ENCODE data around the gene RBBP4. TPM values are rescaled to one million over a fixed set of nuclear protein-coding genes. Genes with fewer than 3 reads are reported as not detected.

RBBP4 gene
- polyA plus RNA-seq, 1 donor from 2014 or later = 270 TPM

DNA sequence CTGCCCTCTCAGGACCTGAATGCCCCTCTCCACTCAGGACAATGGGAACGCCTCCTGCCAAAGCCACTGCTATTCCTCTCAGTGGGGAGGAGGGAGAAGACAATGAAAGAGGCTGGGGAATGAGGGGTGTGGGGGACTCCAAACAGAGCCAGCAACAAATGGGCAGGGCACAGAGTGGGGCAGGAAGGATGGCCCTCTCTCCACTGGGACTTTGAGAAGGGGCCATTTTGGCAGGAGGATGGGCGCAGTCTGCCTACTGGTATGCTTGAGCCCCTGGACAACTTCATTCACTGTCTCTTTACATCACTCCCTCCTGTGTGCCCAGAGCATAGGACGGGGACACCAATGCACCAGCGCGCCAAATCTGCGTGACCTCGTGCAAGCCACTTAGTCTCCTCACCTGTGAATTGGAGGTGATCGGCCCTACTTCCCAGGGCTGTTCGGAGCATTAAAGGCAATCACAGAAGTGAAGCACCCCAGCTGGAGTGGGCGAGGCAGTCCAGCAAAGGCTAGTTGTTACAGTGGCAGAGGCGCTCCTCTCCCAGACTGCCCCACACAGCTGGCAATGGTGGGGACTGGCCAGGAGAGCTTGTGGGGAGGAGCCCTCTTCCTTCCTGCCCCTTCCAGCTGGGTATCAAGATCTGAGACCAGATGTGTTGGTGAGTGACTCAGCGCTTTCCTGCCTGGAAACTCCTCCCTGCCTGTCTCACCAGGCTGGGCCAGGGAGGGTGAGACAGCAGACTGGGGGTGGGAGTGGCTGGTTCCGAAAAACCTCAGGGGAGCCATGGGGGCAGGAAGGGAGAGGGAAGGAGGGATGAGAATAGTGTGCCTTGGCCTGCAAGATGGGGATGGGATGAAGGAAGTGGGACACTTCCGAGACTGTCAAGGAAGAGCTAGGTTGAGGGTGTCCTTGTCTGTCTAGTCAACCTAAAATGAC lies 73.9 kb downstream of the RBBP4 start:
- TF ChIP-seq POLR2AphosphoS5 (IDR thresholded peaks at IDR 0.05) (no peak), TAF1 (IDR thresholded peaks at IDR 0.05; ENCODE audit: low read depth) (no peak), EP300 (conservative IDR thresholded peaks at IDR 0.05; ENCODE audit: poor library complexity, severe bottlenecking) (no peak), RAD21 (conservative IDR thresholded peaks at IDR 0.05) (no peak)
- TF ChIP-seq, protein P1, sequence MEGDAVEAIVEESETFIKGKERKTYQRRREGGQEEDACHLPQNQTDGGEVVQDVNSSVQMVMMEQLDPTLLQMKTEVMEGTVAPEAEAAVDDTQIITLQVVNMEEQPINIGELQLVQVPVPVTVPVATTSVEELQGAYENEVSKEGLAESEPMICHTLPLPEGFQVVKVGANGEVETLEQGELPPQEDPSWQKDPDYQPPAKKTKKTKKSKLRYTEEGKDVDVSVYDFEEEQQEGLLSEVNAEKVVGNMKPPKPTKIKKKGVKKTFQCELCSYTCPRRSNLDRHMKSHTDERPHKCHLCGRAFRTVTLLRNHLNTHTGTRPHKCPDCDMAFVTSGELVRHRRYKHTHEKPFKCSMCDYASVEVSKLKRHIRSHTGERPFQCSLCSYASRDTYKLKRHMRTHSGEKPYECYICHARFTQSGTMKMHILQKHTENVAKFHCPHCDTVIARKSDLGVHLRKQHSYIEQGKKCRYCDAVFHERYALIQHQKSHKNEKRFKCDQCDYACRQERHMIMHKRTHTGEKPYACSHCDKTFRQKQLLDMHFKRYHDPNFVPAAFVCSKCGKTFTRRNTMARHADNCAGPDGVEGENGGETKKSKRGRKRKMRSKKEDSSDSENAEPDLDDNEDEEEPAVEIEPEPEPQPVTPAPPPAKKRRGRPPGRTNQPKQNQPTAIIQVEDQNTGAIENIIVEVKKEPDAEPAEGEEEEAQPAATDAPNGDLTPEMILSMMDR (IDR thresholded peaks at IDR 0.05; ENCODE audit: poor library complexity, severe bottlenecking) = no peak
- H3K27ac ChIP-seq (ENCODE audit: low read length) = no peak overlapping the region
- H3F3A ChIP-seq (ENCODE audit: insufficient read depth, low read length, poor library complexity, severe bottlenecking) = no peaks in the 10 kb centered on the region
- H3K9me2 ChIP-seq (ENCODE audit: insufficient read depth, low read length) = no peaks in the 10 kb centered on the region
- H3K4me3 ChIP-seq (ENCODE audit: low read length) = no peak overlapping the region
- H3K4me2 ChIP-seq (ENCODE audit: low read length) = no peak overlapping the region
- no peaks in the 10 kb centered on the region for H3K27me3 ChIP-seq (ENCODE audit: insufficient read depth, low read depth, low read length)
- H2AFZ ChIP-seq (ENCODE audit: low read depth, low read length) = no peak overlapping the region
- H3K9me3 ChIP-seq (ENCODE audit: low read length) = no peaks in the 10 kb centered on the region
- H3K36me3 ChIP-seq (ENCODE audit: insufficient read depth, low read length) = no peaks in the 10 kb centered on the region
- no peaks in the 10 kb centered on the region for H4K20me1 ChIP-seq (ENCODE audit: insufficient read depth)
- H3K9ac ChIP-seq (ENCODE audit: low read length) = no peak overlapping the region
- H3K79me2 ChIP-seq (replicated peaks; ENCODE audit: insufficient read depth, low read length) = no peaks in the 10 kb centered on the region

DNA sequence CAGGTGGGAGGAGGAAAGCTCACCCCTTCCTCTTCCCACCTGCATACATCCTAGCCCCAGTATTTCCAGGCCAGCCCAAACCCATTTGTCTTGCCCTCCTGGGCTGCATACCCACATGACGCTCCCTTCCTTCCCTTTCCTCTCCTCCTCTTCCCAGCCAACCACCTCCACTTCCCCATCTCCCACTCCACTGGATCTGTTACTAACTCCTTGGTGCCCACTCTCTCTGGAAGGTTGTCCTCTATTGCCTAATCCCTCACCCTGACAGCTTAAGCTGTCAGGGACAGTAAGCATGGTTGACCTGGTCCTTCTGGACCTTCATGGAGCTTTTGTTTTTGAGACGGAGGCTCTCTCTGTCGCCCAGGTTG lies 74.6 kb downstream of the RBBP4 start:
- no peaks in the 10 kb centered on the region for H3K9me3 ChIP-seq (ENCODE audit: low read length)
- H3K4me2 ChIP-seq (ENCODE audit: low read length) = no peak overlapping the region
- H3K27me3 ChIP-seq (ENCODE audit: insufficient read depth, low read depth, low read length) = no peaks in the 10 kb centered on the region
- H3K36me3 ChIP-seq (ENCODE audit: insufficient read depth, low read length) = no peaks in the 10 kb centered on the region
- no peak for TF ChIP-seq RAD21 (conservative IDR thresholded peaks at IDR 0.05)
- TF ChIP-seq, protein P2, sequence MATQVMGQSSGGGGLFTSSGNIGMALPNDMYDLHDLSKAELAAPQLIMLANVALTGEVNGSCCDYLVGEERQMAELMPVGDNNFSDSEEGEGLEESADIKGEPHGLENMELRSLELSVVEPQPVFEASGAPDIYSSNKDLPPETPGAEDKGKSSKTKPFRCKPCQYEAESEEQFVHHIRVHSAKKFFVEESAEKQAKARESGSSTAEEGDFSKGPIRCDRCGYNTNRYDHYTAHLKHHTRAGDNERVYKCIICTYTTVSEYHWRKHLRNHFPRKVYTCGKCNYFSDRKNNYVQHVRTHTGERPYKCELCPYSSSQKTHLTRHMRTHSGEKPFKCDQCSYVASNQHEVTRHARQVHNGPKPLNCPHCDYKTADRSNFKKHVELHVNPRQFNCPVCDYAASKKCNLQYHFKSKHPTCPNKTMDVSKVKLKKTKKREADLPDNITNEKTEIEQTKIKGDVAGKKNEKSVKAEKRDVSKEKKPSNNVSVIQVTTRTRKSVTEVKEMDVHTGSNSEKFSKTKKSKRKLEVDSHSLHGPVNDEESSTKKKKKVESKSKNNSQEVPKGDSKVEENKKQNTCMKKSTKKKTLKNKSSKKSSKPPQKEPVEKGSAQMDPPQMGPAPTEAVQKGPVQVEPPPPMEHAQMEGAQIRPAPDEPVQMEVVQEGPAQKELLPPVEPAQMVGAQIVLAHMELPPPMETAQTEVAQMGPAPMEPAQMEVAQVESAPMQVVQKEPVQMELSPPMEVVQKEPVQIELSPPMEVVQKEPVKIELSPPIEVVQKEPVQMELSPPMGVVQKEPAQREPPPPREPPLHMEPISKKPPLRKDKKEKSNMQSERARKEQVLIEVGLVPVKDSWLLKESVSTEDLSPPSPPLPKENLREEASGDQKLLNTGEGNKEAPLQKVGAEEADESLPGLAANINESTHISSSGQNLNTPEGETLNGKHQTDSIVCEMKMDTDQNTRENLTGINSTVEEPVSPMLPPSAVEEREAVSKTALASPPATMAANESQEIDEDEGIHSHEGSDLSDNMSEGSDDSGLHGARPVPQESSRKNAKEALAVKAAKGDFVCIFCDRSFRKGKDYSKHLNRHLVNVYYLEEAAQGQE (IDR thresholded peaks at IDR 0.05; ENCODE audit: borderline replicate concordance) = no peak
- TF ChIP-seq MXI1 (conservative IDR thresholded peaks at IDR 0.05; ENCODE audit: poor library complexity, severe bottlenecking) = no peak
- TF ChIP-seq POLR2AphosphoS5 (IDR thresholded peaks at IDR 0.05) = no peak
- TF ChIP-seq EZH2 (IDR thresholded peaks at IDR 0.05; ENCODE audit: borderline replicate concordance, insufficient read depth, low read length, poor library complexity, severe bottlenecking) = no peak
- TF ChIP-seq TAF1 (IDR thresholded peaks at IDR 0.05; ENCODE audit: low read depth) = no peak
- TF ChIP-seq, protein P1 (IDR thresholded peaks at IDR 0.05; ENCODE audit: poor library complexity, severe bottlenecking) = no peak
- TF ChIP-seq SMC3 (conservative IDR thresholded peaks at IDR 0.05; ENCODE audit: poor library complexity) = no peak
- no peak for TF ChIP-seq EP300 (conservative IDR thresholded peaks at IDR 0.05; ENCODE audit: poor library complexity, severe bottlenecking)
- no peaks in the 10 kb centered on the region for H3K79me2 ChIP-seq (replicated peaks; ENCODE audit: insufficient read depth, low read length)
- no peak overlapping the region for H2AFZ ChIP-seq (ENCODE audit: low read depth, low read length)
- no peaks in the 10 kb centered on the region for H3F3A ChIP-seq (ENCODE audit: insufficient read depth, low read length, poor library complexity, severe bottlenecking)
- no peak overlapping the region for H3K4me3 ChIP-seq (ENCODE audit: low read length)
- no peaks in the 10 kb centered on the region for H4K20me1 ChIP-seq (ENCODE audit: insufficient read depth)
- no peak overlapping the region for H3K27ac ChIP-seq (ENCODE audit: low read length)
- no peak overlapping the region for H3K9ac ChIP-seq (ENCODE audit: low read length)
- H3K9me2 ChIP-seq (ENCODE audit: insufficient read depth, low read length) = no peaks in the 10 kb centered on the region
